HG03060 (cell line): ENCODE results near the gene TOM1L2.

Experiments
- ATAC-seq: cut with Tn5 transposase; IDR thresholded peaks from one replicate; pipeline ENCODE4 v1.9.1; 2021; ENCODE audit warnings: low read depth, moderate number of reproducible peaks; ENCODE audit not compliant: unreplicated experiment

TOM1L2 gene

GRCh38 chr17:17839791-17840707 is 132.2 kb downstream of the TOM1L2 start:
- no peak for ATAC-seq

GRCh38 chr17:17837966-17838962 is 133.9 kb downstream of the TOM1L2 start:
- ATAC-seq = no peak

GRCh38 chr17:17837380-17837821 is 134.8 kb downstream of the TOM1L2 start:
- no peak for ATAC-seq

- ATAC-seq = peak; percentile 4
Observed at GRCh38 chr17:17836818-17837379, 135.3 kb downstream of the TOM1L2 start, which contains the start of gene SREBF1. SREBF1 (minus strand) TSS chr17:17836986; CDS start chr17:17836817, 169 bp downstream.

GRCh38 chr17:17836250-17836817 is 135.9 kb downstream of the TOM1L2 start:
- peak; percentile 40 for ATAC-seq

- no peak for ATAC-seq
Observed at GRCh38 chr17:17835415-17836249, 136.6 kb downstream of the TOM1L2 start.

- ATAC-seq = no peak
Observed at GRCh38 chr17:17834974-17835373, 137.2 kb downstream of the TOM1L2 start.

GRCh38 chr17:17833658-17834357 is 138.4 kb downstream of the TOM1L2 start:
- no peak for ATAC-seq

GRCh38 chr17:17832032-17832363 is 140.2 kb downstream of the TOM1L2 start:
- no peak for ATAC-seq

GRCh38 chr17:17831208-17832031 is 140.8 kb downstream of the TOM1L2 start:
- no peak for ATAC-seq

GRCh38 chr17:17830740-17831207 is 141.4 kb downstream of the TOM1L2 start:
- ATAC-seq = no peak

- ATAC-seq = no peak
Observed at GRCh38 chr17:17830269-17830567, 142.0 kb downstream of the TOM1L2 start.

GRCh38 chr17:17827826-17828621 is 144.2 kb downstream of the TOM1L2 start:
- no peak for ATAC-seq

- ATAC-seq = no peak
Observed at GRCh38 chr17:17826942-17827785, 145.0 kb downstream of the TOM1L2 start.

GRCh38 chr17:17826342-17826713 is 145.9 kb downstream of the TOM1L2 start:
- ATAC-seq = no peak

GRCh38 chr17:17824783-17825614 is 147.2 kb downstream of the TOM1L2 start:
- no peak for ATAC-seq
